ENCODE results near the gene LMF2. TPM values are rescaled to one million over a fixed set of nuclear protein-coding genes. Genes with fewer than 3 reads are reported as not detected.

LMF2 gene
- total RNA-seq, 6 experiments from 2014 or later: 110 to 133 (median 118) TPM

DNA sequence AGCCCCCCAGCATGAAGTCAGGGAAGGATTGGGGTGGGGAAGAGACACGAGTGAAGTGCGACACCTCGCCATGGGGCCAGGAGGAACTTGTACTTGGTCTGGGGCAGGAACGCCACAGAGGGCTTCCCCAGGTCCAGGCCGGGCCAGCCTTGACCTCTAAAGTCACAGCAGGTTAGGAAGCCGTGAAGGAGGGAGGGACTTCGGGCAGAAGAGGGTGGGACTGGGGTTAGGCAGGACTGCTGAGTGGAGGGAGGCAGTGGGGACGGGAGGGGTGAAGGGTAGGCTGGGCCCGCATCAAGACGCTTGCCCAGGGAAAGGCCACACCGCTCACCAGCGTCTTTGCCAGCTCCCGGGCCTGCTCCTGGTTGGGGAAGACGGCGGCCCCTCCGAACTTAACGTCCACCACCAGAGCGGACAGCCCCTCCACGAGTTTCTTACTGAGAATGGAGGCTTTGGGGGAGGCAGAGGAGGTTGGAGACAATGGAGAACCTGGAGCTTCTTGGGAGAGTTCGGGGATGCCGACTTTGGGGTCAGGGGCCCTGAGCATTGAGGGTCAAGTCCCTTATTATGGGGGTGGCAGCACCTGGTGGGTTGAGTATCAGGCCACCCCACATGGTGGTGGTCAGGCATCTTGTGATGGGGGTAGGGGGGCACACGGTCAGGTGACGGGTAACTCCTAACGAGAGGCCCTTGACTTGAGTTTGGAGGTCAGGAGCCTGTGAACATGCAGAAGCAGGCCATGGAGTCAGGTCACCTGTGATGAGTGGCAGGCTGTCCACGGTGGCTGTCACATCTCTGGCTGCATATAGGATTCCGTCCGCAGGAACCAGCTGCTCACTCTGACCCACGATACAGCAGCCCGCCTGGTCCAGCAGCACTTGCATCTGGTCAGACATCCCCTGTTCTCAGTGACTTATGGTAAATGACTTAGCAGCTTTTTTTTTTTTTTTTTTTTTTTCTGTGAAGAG is 19.6 kb upstream of the LMF2 start:
- Mint-ChIP-seq H3K9me3 (no peaks in the 10 kb centered on the region), H3K27ac (peak overlapping the region; percentile 62), H3K36me3 (ENCODE audit: low read depth) (peaks cover 7% of the 10 kb centered on the region), H3K4me3 (peak overlapping the region; percentile 78), H3K27me3 (ENCODE audit: insufficient read depth) (peaks cover 8% of the 10 kb centered on the region), H3K4me1 (ENCODE audit: low read depth) (peaks cover 19% of the 10 kb centered on the region)
- no peak for DNase-seq
- TF ChIP-seq, protein P1, sequence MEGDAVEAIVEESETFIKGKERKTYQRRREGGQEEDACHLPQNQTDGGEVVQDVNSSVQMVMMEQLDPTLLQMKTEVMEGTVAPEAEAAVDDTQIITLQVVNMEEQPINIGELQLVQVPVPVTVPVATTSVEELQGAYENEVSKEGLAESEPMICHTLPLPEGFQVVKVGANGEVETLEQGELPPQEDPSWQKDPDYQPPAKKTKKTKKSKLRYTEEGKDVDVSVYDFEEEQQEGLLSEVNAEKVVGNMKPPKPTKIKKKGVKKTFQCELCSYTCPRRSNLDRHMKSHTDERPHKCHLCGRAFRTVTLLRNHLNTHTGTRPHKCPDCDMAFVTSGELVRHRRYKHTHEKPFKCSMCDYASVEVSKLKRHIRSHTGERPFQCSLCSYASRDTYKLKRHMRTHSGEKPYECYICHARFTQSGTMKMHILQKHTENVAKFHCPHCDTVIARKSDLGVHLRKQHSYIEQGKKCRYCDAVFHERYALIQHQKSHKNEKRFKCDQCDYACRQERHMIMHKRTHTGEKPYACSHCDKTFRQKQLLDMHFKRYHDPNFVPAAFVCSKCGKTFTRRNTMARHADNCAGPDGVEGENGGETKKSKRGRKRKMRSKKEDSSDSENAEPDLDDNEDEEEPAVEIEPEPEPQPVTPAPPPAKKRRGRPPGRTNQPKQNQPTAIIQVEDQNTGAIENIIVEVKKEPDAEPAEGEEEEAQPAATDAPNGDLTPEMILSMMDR (IDR thresholded peaks at IDR 0.05): no peak

DNA sequence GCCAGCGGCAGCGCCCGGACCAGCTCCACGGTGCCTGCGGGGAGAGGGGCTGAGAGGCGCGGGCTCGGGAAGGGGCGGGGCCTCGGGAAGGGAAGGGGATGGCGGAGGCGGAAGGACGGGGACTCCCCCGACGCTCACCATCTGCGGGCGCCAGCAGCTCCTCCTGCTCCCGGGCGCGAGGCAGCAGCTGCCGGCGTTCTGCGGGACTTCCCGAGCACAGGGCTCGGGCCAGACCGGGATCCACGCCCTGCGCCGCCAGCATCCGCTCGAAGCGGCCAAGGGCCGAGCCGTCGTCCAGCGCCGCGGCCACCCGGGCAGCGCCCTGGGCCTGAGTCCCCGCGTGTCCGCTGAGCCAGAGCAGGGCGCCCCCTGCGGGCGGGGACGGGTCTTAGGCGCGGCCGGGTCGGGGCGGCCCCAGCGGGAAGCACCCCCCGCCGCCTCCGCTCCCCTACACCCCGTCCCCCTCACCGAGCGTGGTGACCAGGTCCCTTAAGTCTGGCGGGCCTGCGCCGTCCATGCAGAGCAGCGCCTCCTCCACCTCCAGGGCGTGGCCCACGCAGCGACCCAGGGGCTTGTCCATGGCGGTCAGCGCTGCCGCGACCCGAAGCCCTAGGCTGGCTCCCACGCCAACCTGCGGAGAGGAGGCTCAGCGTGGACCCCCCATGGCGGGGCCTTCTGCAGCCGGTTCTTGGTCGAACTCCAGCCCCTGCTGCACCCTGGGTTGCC is 18.8 kb upstream of the LMF2 start:
- Mint-ChIP-seq H3K27ac (peak overlapping the region; percentile 62), H3K36me3 (ENCODE audit: low read depth) (peaks cover 7% of the 10 kb centered on the region), H3K27me3 (ENCODE audit: insufficient read depth) (peaks cover 7% of the 10 kb centered on the region), H3K4me1 (ENCODE audit: low read depth) (peaks cover 19% of the 10 kb centered on the region), H3K9me3 (no peaks in the 10 kb centered on the region), H3K4me3 (peak overlapping the region; percentile 78)
- TF ChIP-seq, protein P1 (IDR thresholded peaks at IDR 0.05): peak; percentile 87
- DNase-seq: peak; percentile 44

DNA sequence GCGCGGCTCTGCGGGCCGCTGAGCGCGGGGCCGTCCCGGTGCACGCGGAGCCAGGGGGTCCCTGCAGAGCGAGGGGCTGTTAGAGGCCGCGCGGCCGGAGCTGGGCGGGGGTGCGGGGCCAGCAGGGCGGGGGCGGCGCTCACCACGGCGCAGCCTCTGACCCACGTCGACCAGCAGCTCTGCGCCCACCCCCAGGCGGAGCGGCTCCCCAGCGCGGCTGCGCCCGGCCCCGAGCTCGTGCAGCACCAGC is 18.3 kb upstream of the LMF2 start:
- TF ChIP-seq, protein P1 (IDR thresholded peaks at IDR 0.05): no peak
- H3K9me3 Mint-ChIP-seq: no peaks in the 10 kb centered on the region
- H3K27ac Mint-ChIP-seq: no peak overlapping the region
- peak overlapping the region; percentile 94 for H3K4me3 Mint-ChIP-seq
- no peak for DNase-seq
- peaks cover 19% of the 10 kb centered on the region for H3K4me1 Mint-ChIP-seq (ENCODE audit: low read depth)
- H3K27me3 Mint-ChIP-seq (ENCODE audit: insufficient read depth): peaks cover 5% of the 10 kb centered on the region
- peaks cover 7% of the 10 kb centered on the region for H3K36me3 Mint-ChIP-seq (ENCODE audit: low read depth)

DNA sequence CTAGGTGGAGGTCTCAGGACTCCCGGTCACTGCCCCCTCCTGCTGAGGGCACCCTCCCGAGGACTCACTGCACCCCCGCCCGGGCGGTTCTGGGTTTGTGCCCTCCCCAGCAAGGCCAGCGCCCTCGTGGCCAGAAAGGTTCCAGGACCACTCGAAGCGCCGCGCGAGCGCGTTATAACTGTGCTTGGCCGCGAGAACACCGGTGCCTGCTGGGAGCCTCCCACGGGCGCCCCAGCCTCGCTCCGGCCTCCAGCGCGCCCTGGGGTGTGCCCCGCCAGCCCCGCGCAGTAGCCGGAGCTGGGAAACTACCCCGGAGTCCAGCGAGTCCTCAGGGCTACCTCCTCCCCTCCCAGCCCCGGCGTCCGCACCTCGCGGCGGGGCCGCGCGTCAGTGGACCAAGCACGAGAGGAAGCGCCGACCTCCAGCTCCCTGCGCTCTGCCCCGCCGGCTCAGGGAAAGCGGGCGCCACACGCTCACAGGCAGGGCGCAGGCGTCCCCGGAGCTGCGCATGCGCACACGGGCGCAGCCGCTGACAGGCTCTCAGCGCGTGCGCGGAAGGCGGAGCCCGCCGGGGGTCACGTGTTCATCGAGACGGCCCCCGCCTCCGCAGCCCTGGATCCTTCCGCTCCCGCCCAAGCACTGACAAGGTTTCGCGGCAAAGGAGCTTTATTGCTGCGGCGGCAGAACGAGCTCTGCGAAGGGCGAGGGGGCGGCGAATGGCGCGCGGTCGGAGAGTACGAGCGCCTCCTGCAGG is 17.8 kb upstream of the LMF2 start, which contains the start of gene SCO2:
Gene SCO2 (minus strand): TSS at position 495 of the 754 bp plus-strand sequence. CDS start 1,187 bp downstream, outside the sequence.
- Mint-ChIP-seq H3K4me1 (ENCODE audit: low read depth) (peaks cover 19% of the 10 kb centered on the region), H3K36me3 (ENCODE audit: low read depth) (peaks cover 7% of the 10 kb centered on the region), H3K27me3 (ENCODE audit: insufficient read depth) (peaks cover 5% of the 10 kb centered on the region), H3K9me3 (no peaks in the 10 kb centered on the region), H3K27ac (peak within 1 kb of the TSS; percentile 74), H3K4me3 (peak within 1 kb of the TSS; percentile 94)
- TF ChIP-seq, protein P1 (IDR thresholded peaks at IDR 0.05): peak; percentile 61
- peak; percentile 94 for DNase-seq

DNA sequence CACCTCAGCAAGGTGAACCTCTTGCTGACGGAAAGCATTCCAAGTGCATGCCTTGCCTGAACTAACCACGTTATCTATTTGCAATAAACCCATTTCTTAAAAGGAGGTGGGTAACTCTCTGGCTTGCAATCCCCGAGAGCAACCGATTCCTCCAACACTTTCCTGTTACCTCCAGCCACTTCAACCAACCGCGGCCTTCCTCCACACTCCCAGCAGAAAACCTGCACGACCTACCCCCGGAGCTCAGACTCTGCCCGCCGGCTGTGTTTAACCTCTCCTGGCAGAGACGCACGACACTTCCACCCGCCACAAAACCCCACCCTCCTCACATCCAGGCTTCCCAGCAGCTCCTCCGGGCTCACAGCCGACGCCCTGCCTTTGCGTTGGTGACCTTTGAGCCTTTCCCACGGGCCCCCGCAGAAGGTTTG is 17.2 kb upstream of the LMF2 start:
- H3K36me3 Mint-ChIP-seq (ENCODE audit: low read depth): peaks cover 10% of the 10 kb centered on the region
- DNase-seq: no peak

More for the DNA sequence above, 17.2 kb upstream of the LMF2 start:
- TF ChIP-seq, protein P1 (IDR thresholded peaks at IDR 0.05): no peak
- H3K27me3 Mint-ChIP-seq (ENCODE audit: insufficient read depth): peaks cover 5% of the 10 kb centered on the region
- peak overlapping the region; percentile 74 for H3K27ac Mint-ChIP-seq
- peaks cover 19% of the 10 kb centered on the region for H3K4me1 Mint-ChIP-seq (ENCODE audit: low read depth)
- H3K4me3 Mint-ChIP-seq: peak overlapping the region; percentile 94
- no peaks in the 10 kb centered on the region for H3K9me3 Mint-ChIP-seq

Measured in HFFc6 (cell line).